IPS-20b (cell line): ENCODE data around the gene CHMP2A.
"Not testable (repeated sequence)": the region's sequence is repeated elsewhere in the genome, so short reads cannot be mapped to it uniquely, and the experiment has no call there.

Experiments
- H3K27ac ChIP-seq: one replicate; pipeline ENCODE4 v1.5.1; 2013; ENCODE audit warnings: low read length
- H3K27me3 ChIP-seq: 2 replicates; pipeline ENCODE4 v1.6.1; 2013; ENCODE audit warnings: mild to moderate bottlenecking, low read length, inconsistent platforms; ENCODE audit not compliant: insufficient read depth
- H3K36me3 ChIP-seq: 2 replicates; pipeline ENCODE4 v1.6.1; 2013; ENCODE audit warnings: low read depth, mild to moderate bottlenecking, inconsistent platforms, low read length, moderate library complexity; ENCODE audit not compliant: insufficient read depth
- H3K4me1 ChIP-seq: 2 replicates; pipeline ENCODE4 v1.6.1; 2013; ENCODE audit warnings: mild to moderate bottlenecking, control low read depth, inconsistent platforms, low read length, moderate library complexity; ENCODE audit not compliant: insufficient read depth
- H3K4me3 ChIP-seq: 2 replicates; pipeline ENCODE4 v1.5.1; 2013; ENCODE audit warnings: mild to moderate bottlenecking, low read length, inconsistent platforms
- H3K9ac ChIP-seq: 2 replicates; pipeline ENCODE4 v1.6.1; 2013; ENCODE audit warnings: low read depth, mild to moderate bottlenecking, inconsistent platforms, low read length, moderate library complexity
- H3K9me3 ChIP-seq: 2 replicates; pipeline ENCODE4 v1.6.1; 2013; ENCODE audit warnings: mild to moderate bottlenecking, low read depth, low read length, inconsistent platforms; ENCODE audit not compliant: insufficient read depth

The CHMP2A gene

DNA sequence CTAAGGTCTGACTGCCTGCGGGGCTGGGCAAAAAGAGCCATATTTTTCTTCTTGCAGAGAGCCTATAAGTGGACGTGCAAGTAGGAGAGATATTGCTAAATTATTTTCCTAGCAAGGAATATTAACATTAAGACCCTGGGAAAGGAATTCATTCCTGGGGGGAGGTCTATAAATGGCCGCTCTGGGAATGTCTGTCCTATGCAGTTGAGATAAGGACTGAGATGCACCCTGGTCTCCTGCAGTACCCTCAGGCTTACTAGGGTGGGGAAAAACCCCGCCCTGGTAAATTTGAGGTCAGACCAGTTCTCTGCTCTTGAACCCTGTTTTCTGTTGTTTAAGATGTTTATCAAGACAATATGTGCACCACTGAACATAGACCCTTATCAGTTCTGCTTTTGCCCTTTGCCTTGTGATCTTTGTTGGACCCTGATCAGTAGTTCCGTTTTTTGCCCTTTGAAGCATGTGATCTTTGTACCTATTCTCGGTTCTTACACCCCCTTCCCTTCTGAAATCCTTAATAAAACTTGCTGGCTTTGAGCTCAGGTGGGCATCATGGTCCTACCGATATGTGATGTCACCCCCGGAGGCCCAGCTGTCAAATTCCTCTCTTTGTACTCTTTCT is 47.2 kb downstream of the CHMP2A start:
- not testable (repeated sequence) for H3K4me3 ChIP-seq, H3K27me3 ChIP-seq, H3K9ac ChIP-seq, H3K27ac ChIP-seq, H3K4me1 ChIP-seq, H3K36me3 ChIP-seq, H3K9me3 ChIP-seq
